Loucy (cell line): ENCODE measurements around the gene C1orf94.

Source experiments
- CTCF ChIP-seq: fragments of 200-600 bp; sonication (generic); conservative IDR thresholded peaks from 2 replicates; pipeline ENCODE4 v1.5.1; 2014; ENCODE audit warnings: mild to moderate bottlenecking, antibody characterized with exemption, low read length
- EZH2phosphoT487 ChIP-seq: fragments of 200-600 bp; IDR thresholded peaks from 2 replicates; pipeline ENCODE4 v1.6.1; 2018; ENCODE audit warnings: antibody characterized with exemption, mild to moderate bottlenecking, moderate library complexity, borderline replicate concordance

GRCh38 chr1:34178072-34178471, 1.4 kb downstream of the C1orf94 start:
- TF ChIP-seq CTCF (no peak), EZH2phosphoT487 (no peak)
